IPS DF 4.7 (cell line): Measurements from ENCODE around the gene NIN.

ENCODE experiments used
- DNase-seq: peaks from one replicate; pipeline ENCODE4 v3.0.0-alpha.2; 2013; ENCODE audit warnings: low spot score; ENCODE audit errors: extremely low read depth

NIN gene

DNA sequence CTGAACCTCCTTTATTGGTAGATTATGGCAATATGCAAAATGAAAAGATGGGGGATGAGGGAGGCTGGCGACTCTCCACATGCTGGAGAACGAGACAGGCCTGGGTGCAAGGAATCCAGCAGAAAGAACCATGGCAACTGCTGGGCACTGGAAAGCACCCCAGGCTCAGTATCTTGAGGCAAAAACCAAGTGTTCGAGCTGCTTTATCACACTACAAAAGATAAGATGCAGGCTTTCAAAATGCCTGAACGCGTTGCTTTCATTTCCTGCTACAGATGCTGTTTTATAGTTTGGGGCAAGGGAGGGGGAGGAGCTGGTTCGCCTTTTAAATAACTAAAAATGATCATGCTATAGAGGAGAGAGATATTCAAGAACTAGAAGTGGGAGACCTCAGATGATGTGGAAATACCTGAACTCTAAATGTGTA is 38.9 kb downstream of the NIN start:
- no peak for DNase-seq

- DNase-seq: no peak
These were observed 39.8 kb downstream of the NIN start for GRCh38 chr14:50791201-50791600.

GRCh38 chr14:50790589-50790988 is 40.4 kb downstream of the NIN start:
- DNase-seq: no peak

DNA sequence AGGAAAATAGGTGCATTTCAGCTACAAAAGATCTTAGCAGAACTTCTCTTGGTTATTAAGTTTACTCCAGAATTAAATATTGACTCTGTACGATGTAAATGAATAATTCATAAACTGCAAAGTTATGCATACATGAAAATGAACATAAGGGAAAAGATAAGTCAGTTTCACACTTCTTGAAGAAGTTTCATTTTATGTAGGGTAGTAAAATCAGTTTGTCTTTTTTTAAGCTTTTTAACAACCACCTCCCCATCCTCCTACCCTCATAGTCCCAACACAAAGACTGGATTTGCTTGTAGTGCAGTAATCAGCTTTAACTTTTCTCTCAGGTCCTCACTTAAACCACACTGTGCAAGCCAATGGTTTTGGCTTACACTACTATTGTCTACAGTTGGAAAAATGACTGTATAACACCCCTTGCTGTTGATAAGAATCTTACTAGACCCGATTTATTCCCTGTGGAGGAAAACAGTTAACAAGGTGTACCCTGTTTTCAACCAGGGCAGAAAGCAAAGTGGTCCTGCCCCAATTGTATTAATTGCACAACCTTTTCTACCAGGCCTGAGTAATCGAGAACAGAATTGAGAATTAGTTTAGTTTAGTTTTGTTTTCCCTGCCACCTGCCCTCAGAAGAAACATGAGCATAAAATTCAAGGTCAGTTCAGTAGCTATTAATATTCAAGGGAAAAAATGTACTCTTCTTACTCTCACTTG is 44.1 kb downstream of the NIN start:
- DNase-seq: no peak

- DNase-seq: no peak
These were observed 45.4 kb downstream of the NIN start for GRCh38 chr14:50785457-50786063.

DNA sequence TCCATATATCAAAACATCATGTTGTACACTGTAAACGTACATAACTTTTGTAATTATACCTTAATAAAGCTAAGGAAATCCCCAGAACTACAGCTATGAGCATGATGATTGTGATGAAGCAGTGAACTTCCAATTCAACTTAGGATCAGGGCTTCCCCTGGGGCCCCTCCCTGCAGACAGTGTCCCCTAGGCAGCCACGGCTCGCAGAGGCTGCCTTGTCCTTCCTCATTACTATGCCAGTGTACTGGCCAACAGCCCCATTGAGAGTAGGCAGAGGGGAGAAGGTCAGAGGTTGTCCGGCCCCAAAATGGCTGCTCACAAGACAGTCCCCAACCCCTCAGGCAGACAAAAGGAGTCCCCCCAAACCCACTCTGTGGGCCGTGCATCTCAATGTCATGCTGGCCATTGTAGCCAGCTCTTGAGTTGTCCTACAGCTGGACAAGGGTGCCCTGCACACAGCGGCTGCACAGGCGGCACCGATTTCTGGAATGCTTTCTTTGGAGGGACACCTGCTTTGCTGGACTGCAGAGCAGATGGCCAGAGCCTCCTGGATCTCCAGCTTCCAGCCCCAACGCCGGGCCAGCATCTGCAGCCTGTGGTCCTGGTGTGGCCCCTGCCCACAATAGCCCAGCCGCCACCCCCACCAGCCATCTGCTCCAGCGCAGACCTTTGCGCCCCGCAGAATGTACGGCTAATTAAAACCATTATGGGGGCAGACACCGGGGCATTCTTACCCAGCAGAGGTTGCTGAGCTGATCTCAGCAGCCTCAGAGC is 46.1 kb downstream of the NIN start:
- no peak for DNase-seq

DNA sequence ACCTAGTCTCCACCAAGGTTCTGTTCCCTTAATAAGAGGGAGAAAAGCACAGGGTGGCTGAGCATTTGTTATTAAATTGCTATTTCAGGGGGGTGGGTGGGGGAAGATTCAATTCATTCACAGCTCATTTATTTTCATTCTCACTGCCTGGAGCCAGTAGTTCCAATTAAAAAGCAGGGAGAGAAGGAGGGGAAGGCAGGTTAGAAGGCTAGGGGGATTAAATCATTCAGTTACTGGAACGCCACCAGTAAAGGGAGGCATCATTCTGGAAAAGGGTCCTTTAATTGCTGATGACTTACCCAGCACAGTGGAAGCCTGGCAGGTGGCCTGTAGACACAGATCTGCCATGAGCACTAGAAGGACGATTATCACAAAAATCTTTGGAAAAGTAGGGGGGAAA is 47.4 kb downstream of the NIN start:
- no peak for DNase-seq

DNA sequence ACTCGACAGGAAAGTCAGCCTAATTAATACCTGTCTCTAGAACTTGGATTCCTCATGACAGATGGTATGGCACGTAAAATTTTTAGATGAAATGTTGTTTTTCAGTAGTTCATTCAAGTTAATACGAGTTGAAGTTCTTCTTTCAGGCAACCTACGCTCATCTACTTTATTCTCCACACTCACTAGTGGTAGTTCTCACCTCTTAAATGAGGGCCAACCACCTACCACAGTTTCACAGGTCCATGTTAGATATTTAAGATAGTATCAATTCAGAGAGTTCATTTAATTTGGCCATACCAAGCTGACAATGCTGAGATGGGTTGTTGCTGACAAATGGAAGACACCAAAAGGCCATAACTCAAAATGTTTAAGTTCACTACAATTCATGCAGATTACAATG is 50.6 kb downstream of the NIN start:
- no peak for DNase-seq

GRCh38 chr14:50778721-50779483 is 52.1 kb downstream of the NIN start:
- no peak for DNase-seq

- no peak for DNase-seq
These were observed 54.4 kb downstream of the NIN start for GRCh38 chr14:50776522-50776921.

DNA sequence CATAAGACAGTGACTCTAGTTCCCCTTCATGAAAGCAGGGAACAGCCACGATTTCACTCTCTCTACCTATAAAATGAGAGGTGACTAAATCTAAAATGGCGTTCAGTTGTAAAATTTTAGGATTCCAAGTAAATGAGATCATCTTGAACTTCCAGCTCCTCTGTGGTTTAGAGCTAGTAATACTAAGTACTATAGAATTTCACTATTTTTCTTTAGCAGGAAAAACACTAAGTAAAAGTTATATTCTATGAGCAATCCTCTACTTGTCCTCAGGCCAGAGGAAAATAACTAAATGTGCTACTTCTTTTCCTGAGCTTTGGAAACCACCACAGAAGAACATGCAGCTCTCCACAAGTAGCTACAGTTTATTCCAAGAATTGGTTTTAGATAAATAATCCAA is 55.6 kb downstream of the NIN start:
- DNase-seq: no peak

DNA sequence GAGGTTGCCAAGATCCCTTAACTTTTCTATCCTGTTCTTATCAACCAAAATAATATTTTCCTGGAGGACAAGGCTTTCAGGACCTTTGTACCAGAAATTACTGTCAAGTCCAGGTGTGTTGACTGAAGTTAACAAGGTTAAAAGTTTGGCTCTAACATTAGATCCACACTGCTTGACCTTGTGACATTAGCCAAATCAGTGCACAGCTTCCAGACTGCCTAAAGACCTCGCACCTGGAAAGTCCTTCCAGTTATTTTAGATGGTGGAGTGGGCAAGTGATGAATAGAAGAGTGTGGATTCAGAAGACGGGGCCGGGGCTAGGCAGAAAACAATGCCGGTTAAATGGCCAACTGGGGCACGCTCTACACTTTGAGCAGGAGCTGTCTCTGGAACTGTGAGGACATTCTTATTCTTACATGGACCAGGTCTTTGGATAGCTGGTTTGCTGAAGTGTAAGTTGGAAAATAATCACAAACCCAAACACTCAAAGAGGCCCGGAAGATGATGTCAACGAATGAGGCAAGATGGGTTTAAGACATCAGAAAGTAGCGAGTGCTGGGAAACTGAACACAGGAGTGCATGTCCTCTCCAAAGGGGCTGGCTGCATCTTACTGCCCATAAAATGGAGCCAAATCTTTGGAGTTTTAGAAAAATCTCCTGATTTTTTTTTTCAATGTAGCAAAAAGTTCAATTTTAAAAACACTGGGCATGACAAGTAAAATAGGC is 56.3 kb downstream of the NIN start:
- DNase-seq: no peak

GRCh38 chr14:50773632-50774541 is 57.1 kb downstream of the NIN start:
- DNase-seq: no peak

DNA sequence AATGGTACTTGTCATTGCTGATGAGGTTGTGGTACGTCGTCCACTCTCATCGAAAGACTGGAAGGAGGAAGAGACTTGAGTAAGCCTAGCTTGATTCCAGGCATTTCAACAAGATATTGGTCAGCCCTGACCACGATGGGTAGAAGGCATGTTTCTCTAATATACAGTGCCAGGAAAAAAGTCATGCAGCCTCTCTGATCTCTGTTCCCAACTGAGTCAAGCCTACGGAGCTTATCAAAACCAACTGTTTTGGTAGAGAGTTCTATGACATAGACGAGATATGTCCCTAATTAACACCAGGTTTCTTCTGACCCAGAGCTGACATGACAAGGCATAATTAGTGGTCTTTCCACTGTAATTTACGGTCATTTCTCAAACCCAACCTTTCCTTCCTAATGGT is 58.5 kb downstream of the NIN start:
- no peak for DNase-seq

DNA sequence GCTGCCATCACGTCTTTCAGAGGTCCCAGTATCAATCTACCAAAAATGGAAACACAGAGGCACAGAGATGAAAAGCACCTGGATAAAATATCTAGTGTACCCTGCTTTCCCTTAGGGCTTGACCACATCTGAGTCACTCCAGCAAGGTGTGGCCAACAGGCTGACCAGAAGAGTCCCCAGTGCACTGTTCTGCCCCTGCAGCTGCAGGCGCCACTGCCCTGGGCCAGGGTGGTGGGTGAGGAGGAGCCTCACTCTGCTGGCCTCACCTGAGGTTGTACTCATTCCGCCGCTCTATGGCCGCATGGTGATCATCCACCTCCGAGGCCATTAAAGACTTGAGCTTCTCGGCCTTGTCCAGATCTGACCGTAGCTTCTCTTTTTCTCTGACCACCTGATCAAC is 60.4 kb downstream of the NIN start:
- DNase-seq: no peak

GRCh38 chr14:50769863-50770500 is 61.0 kb downstream of the NIN start:
- no peak for DNase-seq

- no peak for DNase-seq
These were observed 62.3 kb downstream of the NIN start for GRCh38 chr14:50768680-50769079.

DNA sequence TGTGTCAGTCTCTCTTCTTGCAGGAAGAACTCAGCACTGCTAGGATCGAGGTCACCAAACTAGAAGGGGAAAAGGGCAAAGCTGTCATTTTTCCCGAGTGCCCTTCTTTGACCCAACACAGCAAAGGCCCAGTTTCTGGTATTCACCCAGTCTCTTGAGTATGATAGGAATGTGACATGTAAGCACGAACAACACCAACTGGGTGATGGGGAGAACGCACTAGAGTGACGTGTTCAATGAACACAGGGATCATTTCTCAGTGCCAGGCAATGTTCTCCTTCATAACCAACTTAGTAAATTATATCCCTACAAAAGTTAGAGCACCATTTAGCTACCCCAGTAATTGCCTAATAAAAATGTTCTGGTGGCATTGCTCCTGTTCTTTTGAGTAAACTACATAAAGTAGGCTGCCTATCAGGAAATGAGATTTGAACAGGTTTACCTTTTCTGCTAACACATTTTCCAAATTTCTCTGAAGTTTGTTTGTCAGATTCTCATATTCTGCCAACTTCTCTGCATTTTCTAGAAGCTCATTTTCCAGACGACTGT is 64.5 kb downstream of the NIN start:
- DNase-seq: no peak

- no peak for DNase-seq
These were observed 67.5 kb downstream of the NIN start for GRCh38 chr14:50763382-50764007.
